HepG2 (cell line): ENCODE results near the gene ZFP1.

ENCODE experiments used
- ESRRA ChIP-seq: sonication (generic); formaldehyde crosslinking; IDR thresholded peaks from 2 replicates; pipeline ENCODE4 v1.5.1; 2020; ENCODE audit warnings: mild to moderate bottlenecking, low read depth, missing genetic modification reagents
- MAFK ChIP-seq, 2 experiments: IDR thresholded peaks in 1 of 2; conservative IDR thresholded peaks in 1 of 2; 2 replicates each; pipeline ENCODE4 v1.6.1; 2011; ENCODE audit warnings: improper control_type of control experiment in 2 of 2, low read length in 2 of 2
- ZNF296 ChIP-seq: sonication (generic); formaldehyde crosslinking; conservative IDR thresholded peaks from 2 replicates; pipeline ENCODE4 v1.5.0; 2020; ENCODE audit warnings: mild to moderate bottlenecking, missing genetic modification reagents
- ZNF546 ChIP-seq: sonication (generic); formaldehyde crosslinking; conservative IDR thresholded peaks from 2 replicates; pipeline ENCODE4 v1.8.1; 2023; ENCODE audit warnings: mild to moderate bottlenecking, missing genetic modification reagents

GRCh38 chr16:75192606-75193264, 44.4 kb downstream of the ZFP1 start:
- TF ChIP-seq ZNF546 (CRISPR knock-in tag) (no peak), ESRRA (no peak), ZNF296 (CRISPR knock-in tag) (no peak), MAFK (conservative IDR thresholded peaks at IDR 0.05 in 1 of 2, IDR thresholded peaks at IDR 0.05 in 1 of 2; ENCODE audit: low read length in 2 of 2) (no peak)
